Measurements from ENCODE around the gene CUL5. TPM values are rescaled to one million over a fixed set of nuclear protein-coding genes. Genes with fewer than 3 reads are reported as not detected.

Gene CUL5
- polyA plus RNA-seq (2013, experiment 1 of 4) = 24.4 TPM
- 24.5 TPM for polyA plus RNA-seq (2013, experiment 2 of 4)
- polyA plus RNA-seq (2013, experiment 3 of 4) = 19.1 TPM
- polyA plus RNA-seq (2013, experiment 4 of 4) = 21.3 TPM

DNA sequence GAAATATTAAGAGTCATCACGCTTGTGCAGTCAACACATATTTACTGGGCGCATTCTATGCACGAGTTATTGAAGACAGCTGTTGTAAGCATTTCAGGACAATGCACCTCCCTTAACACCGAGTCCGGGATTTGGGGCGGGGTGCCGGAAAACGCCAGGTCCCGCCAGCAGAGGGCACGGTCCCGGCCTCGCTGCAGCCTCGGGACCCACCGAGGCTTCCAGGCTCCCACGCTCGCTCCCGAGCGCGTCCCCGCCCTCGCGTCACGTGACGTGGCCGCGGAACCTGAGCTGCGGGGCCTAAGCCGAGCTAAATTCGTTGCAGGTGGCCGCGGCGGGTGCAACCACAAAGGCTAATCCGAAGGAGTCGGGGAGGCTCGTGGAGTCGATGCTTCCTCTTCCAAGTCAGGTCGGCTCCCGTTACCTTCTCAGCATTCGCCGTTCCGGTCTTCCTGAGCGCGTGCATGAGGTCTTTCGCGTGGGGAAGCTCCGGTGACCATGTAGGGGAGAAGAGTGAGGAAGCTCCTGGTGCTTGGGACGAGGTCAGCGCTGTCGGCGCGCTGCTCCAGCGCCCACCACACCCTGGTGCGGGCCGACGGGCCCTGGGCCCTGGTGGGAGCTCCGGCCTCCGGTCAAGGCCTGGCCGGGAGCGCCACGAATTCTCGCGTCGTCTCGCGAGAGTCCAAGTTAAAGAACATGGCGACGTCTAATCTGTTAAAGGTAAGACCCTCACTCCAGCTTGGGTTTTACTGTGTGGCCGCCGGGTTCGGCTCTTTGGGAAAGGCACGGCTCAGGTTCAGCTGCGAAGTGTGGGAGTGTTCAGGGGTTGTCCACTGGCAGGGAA, at the start of gene CUL5:
Gene CUL5, plus strand, starts transcription at position 243 of the 841 bp plus-strand sequence. Its CDS starts 451 bp downstream, at position 694.
- H3K4me1 ChIP-seq (ENCODE audit: control insufficient read depth, insufficient read depth, low read length) = peaks cover 13% of the 10 kb centered on the region
- H3K36me3 ChIP-seq (ENCODE audit: control insufficient read depth, insufficient read depth, low read length) = no peaks in the 10 kb centered on the region
- H3K9me3 ChIP-seq (ENCODE audit: control insufficient read depth, low read length) = no peaks in the 10 kb centered on the region
- no peaks in the 10 kb centered on the region for H3K27me3 ChIP-seq (ENCODE audit: control insufficient read depth, insufficient read depth, low read length, poor library complexity, severe bottlenecking)
- peak within 1 kb of the TSS; percentile 89 for H3K4me3 ChIP-seq (ENCODE audit: insufficient read depth, low read depth, low read length)
- WGBS, 2 experiments = 1% methylated on average over 72 of the region's 72 CpGs
- H3K27ac ChIP-seq (ENCODE audit: insufficient read depth, low read depth, low read length, poor library complexity, severe bottlenecking) = peak within 1 kb of the TSS; percentile 97

- Histone ChIP-seq H3K27ac (ENCODE audit: insufficient read depth, low read depth, low read length, poor library complexity, severe bottlenecking) (no peak overlapping the region), H3K36me3 (ENCODE audit: control insufficient read depth, insufficient read depth, low read length) (no peaks in the 10 kb centered on the region), H3K9me3 (ENCODE audit: control insufficient read depth, low read length) (no peaks in the 10 kb centered on the region), H3K27me3 (ENCODE audit: control insufficient read depth, insufficient read depth, low read length, poor library complexity, severe bottlenecking) (no peaks in the 10 kb centered on the region), H3K4me1 (ENCODE audit: control insufficient read depth, insufficient read depth, low read length) (no peaks in the 10 kb centered on the region), H3K4me3 (ENCODE audit: insufficient read depth, low read depth, low read length) (no peak overlapping the region)
- WGBS, 2 experiments = 100% methylated on average over 1 of the region's 3 CpGs; no CpG with 5 or more reads in 1 of the 2 experiments
These were observed 47.2 kb upstream of the CUL5 start for GRCh38 chr11:107961480-107961879.

GRCh38 chr11:107962181-107962580, 46.5 kb upstream of the CUL5 start:
- 93% methylated on average over 1 of the region's 1 CpG for WGBS, 2 experiments
- H3K9me3 ChIP-seq (ENCODE audit: control insufficient read depth, low read length) = no peaks in the 10 kb centered on the region
- no peaks in the 10 kb centered on the region for H3K27me3 ChIP-seq (ENCODE audit: control insufficient read depth, insufficient read depth, low read length, poor library complexity, severe bottlenecking)
- no peak overlapping the region for H3K4me3 ChIP-seq (ENCODE audit: insufficient read depth, low read depth, low read length)
- H3K4me1 ChIP-seq (ENCODE audit: control insufficient read depth, insufficient read depth, low read length) = no peaks in the 10 kb centered on the region
- H3K36me3 ChIP-seq (ENCODE audit: control insufficient read depth, insufficient read depth, low read length) = no peaks in the 10 kb centered on the region
- H3K27ac ChIP-seq (ENCODE audit: insufficient read depth, low read depth, low read length, poor library complexity, severe bottlenecking) = no peak overlapping the region

DNA sequence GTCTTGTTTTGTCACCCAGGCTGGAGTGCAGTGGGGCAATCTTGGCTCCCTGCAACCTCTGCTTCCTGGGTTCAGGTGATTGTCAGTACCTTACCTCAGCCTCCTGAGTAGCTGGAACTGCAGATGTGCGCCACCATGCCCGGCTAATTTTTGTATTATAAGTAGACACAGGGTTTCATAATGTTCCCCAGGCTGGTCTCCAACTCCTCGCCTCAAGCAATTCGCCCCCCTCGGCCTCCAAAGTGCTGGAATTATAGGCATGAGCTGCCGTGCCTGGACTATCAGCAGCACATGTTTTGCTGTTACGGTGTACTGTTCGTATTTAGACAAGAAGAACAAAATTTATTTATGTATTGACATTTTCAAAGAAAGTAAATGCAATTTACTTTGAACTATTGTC, 45.6 kb upstream of the CUL5 start:
- WGBS, 2 experiments = 75% methylated on average over 8 of the region's 8 CpGs
- H3K9me3 ChIP-seq (ENCODE audit: control insufficient read depth, low read length) = no peaks in the 10 kb centered on the region
- no peak overlapping the region for H3K4me3 ChIP-seq (ENCODE audit: insufficient read depth, low read depth, low read length)
- H3K4me1 ChIP-seq (ENCODE audit: control insufficient read depth, insufficient read depth, low read length) = no peaks in the 10 kb centered on the region
- H3K27me3 ChIP-seq (ENCODE audit: control insufficient read depth, insufficient read depth, low read length, poor library complexity, severe bottlenecking) = no peaks in the 10 kb centered on the region
- no peak overlapping the region for H3K27ac ChIP-seq (ENCODE audit: insufficient read depth, low read depth, low read length, poor library complexity, severe bottlenecking)
- H3K36me3 ChIP-seq (ENCODE audit: control insufficient read depth, insufficient read depth, low read length) = no peaks in the 10 kb centered on the region

DNA sequence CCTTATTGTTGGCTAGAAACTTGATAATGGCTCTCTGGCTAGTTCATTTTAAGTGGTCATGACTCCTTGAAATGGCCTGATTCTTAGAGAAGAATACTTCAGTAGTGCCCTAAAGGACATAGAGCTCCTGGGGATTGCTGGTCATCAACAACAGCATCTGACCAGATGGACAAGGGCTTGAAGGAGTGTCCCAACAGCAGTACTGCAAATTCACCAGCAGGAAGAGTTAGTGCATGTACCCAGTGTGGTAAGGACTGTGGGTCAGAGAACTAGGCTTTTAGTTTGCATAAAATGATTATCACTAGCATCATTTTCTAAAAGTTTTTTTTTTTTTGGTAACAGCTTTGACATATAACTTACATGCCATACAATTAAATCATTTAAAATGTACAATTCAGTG, 39.5 kb upstream of the CUL5 start:
- H3K36me3 ChIP-seq (ENCODE audit: control insufficient read depth, insufficient read depth, low read length) = no peaks in the 10 kb centered on the region
- H3K4me3 ChIP-seq (ENCODE audit: insufficient read depth, low read depth, low read length) = no peak overlapping the region
- no peaks in the 10 kb centered on the region for H3K27me3 ChIP-seq (ENCODE audit: control insufficient read depth, insufficient read depth, low read length, poor library complexity, severe bottlenecking)
- H3K27ac ChIP-seq (ENCODE audit: insufficient read depth, low read depth, low read length, poor library complexity, severe bottlenecking) = no peak overlapping the region
- no peaks in the 10 kb centered on the region for H3K4me1 ChIP-seq (ENCODE audit: control insufficient read depth, insufficient read depth, low read length)
- H3K9me3 ChIP-seq (ENCODE audit: control insufficient read depth, low read length) = no peaks in the 10 kb centered on the region

DNA sequence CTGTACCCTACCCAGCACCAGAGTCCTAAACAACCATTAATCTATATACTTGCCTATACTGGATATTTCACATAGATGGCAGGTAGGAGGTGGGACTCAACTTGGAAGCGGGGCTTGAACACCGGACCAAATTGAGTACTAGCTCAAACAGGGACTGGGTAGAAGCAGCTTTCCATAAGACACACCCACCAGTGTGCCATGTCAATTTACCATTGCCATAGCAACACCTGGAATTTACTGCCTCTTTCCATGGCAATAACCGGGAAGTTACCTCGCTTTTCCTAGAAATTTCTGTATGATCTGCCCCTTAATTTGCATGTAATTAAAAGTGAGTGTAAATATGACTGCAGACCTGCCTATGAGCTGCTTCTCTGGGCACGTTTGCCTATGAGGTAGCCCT, 38.6 kb upstream of the CUL5 start:
- no peak overlapping the region for H3K4me3 ChIP-seq (ENCODE audit: insufficient read depth, low read depth, low read length)
- no peaks in the 10 kb centered on the region for H3K9me3 ChIP-seq (ENCODE audit: control insufficient read depth, low read length)
- no peaks in the 10 kb centered on the region for H3K36me3 ChIP-seq (ENCODE audit: control insufficient read depth, insufficient read depth, low read length)
- no peak overlapping the region for H3K27ac ChIP-seq (ENCODE audit: insufficient read depth, low read depth, low read length, poor library complexity, severe bottlenecking)
- H3K4me1 ChIP-seq (ENCODE audit: control insufficient read depth, insufficient read depth, low read length) = no peaks in the 10 kb centered on the region
- H3K27me3 ChIP-seq (ENCODE audit: control insufficient read depth, insufficient read depth, low read length, poor library complexity, severe bottlenecking) = no peaks in the 10 kb centered on the region
- WGBS, 2 experiments = 90 to 92% methylated on average over 5 of the region's 5 CpGs

DNA sequence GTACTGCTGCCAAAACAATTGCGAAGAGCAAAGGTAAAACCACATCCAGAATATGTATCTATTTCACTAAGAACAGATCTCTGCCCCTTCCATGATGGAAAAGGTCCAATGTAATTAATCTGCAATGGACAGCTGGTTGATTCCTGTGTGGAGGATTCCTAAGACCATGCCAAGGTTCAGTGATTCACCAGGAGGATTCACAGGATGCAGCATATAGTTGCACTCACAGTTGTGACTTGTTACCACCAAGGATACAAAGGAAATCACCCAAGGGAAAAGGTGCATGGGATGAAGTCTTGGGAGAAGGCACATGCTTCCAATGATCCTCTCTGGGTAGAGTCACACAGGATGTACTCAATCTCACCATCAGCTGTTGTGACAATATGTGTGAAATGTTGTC, 35.1 kb upstream of the CUL5 start:
- Histone ChIP-seq H3K27me3 (ENCODE audit: control insufficient read depth, insufficient read depth, low read length, poor library complexity, severe bottlenecking) (no peaks in the 10 kb centered on the region), H3K4me1 (ENCODE audit: control insufficient read depth, insufficient read depth, low read length) (no peaks in the 10 kb centered on the region), H3K36me3 (ENCODE audit: control insufficient read depth, insufficient read depth, low read length) (no peaks in the 10 kb centered on the region), H3K9me3 (ENCODE audit: control insufficient read depth, low read length) (no peaks in the 10 kb centered on the region), H3K4me3 (ENCODE audit: insufficient read depth, low read depth, low read length) (no peak overlapping the region), H3K27ac (ENCODE audit: insufficient read depth, low read depth, low read length, poor library complexity, severe bottlenecking) (no peak overlapping the region)
- 91 to 100% methylated on average over 1 of the region's 1 CpG for WGBS, 2 experiments

DNA sequence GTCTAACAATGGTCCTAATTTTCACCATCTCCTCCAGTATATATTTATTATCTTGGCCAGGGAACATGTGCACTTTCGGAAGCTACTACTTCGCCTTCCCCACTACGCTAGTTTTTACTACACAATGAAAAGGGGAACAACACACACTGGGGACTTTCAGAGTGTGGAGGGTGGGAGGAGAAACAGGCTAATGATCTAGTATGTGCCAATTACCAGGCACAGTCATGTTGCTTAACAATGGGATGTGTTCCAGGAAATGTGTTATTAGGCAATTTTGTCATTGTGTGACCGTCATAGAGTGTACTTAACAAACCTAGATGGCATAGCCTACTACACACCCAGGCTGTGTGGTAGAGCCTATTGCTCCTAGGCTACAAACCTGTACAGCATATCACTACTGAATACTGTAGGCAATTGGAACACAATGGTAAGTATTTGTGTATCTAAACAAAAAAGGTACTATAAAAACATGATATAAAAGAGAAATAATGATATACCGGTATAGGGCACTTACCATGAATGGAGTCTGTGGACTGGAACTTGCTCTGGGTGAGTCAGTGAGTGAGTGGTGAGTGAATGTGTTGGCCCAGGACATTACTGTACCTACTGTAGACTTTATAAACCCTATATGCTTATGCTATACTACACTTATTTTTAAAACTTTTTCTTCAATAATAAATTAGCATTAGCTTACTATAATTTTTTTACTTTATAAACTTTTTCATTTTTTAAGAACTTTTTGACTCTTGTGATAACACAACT, 20.1 kb upstream of the CUL5 start:
- no peak overlapping the region for H3K27ac ChIP-seq (ENCODE audit: insufficient read depth, low read depth, low read length, poor library complexity, severe bottlenecking)
- no peaks in the 10 kb centered on the region for H3K36me3 ChIP-seq (ENCODE audit: control insufficient read depth, insufficient read depth, low read length)
- H3K4me1 ChIP-seq (ENCODE audit: control insufficient read depth, insufficient read depth, low read length) = no peaks in the 10 kb centered on the region
- H3K4me3 ChIP-seq (ENCODE audit: insufficient read depth, low read depth, low read length) = no peak overlapping the region
- H3K27me3 ChIP-seq (ENCODE audit: control insufficient read depth, insufficient read depth, low read length, poor library complexity, severe bottlenecking) = no peaks in the 10 kb centered on the region
- 94 to 95% methylated on average over 5 of the region's 5 CpGs for WGBS, 2 experiments
- H3K9me3 ChIP-seq (ENCODE audit: control insufficient read depth, low read length) = no peaks in the 10 kb centered on the region

DNA sequence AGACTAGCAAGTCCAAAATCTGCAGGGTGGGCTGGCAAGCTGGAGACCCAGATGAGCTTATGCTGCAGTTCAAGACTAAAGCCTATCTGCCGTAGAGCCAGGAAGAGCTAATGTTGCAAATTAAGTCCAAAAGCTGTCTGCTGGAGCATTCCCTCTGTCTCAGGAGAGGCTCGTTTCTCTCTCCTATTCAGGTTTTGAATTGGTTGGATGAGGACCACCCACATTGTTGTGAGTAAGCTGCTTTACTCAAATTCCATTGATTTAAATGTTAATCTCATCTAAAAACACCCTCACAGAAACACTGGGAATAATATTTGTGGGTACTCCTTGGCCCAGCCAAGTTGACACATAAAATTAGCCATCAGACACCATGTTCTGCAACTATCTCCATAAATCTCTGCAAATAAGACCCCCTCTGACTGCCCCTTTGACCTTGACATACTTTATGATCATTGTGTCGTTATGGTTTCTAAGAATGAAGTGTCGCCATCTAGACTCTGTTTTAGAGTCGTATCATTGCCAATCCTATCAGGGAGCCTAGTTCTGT, 16.8 kb upstream of the CUL5 start:
- H3K36me3 ChIP-seq (ENCODE audit: control insufficient read depth, insufficient read depth, low read length) = no peaks in the 10 kb centered on the region
- H3K9me3 ChIP-seq (ENCODE audit: control insufficient read depth, low read length) = no peaks in the 10 kb centered on the region
- H3K27me3 ChIP-seq (ENCODE audit: control insufficient read depth, insufficient read depth, low read length, poor library complexity, severe bottlenecking) = no peaks in the 10 kb centered on the region
- no peak overlapping the region for H3K27ac ChIP-seq (ENCODE audit: insufficient read depth, low read depth, low read length, poor library complexity, severe bottlenecking)
- 73 to 77% methylated on average over 5 of the region's 5 CpGs for WGBS, 2 experiments
- no peak overlapping the region for H3K4me3 ChIP-seq (ENCODE audit: insufficient read depth, low read depth, low read length)
- no peaks in the 10 kb centered on the region for H3K4me1 ChIP-seq (ENCODE audit: control insufficient read depth, insufficient read depth, low read length)
